ENCODE results near the gene DIPK1B. TPM values are rescaled to one million over a fixed set of nuclear protein-coding genes. Genes with fewer than 3 reads are reported as not detected.

DIPK1B gene
- total RNA-seq, 4 donors from 2014 or later, result 19.4 to 23.6 (median 22.6) TPM

DNA sequence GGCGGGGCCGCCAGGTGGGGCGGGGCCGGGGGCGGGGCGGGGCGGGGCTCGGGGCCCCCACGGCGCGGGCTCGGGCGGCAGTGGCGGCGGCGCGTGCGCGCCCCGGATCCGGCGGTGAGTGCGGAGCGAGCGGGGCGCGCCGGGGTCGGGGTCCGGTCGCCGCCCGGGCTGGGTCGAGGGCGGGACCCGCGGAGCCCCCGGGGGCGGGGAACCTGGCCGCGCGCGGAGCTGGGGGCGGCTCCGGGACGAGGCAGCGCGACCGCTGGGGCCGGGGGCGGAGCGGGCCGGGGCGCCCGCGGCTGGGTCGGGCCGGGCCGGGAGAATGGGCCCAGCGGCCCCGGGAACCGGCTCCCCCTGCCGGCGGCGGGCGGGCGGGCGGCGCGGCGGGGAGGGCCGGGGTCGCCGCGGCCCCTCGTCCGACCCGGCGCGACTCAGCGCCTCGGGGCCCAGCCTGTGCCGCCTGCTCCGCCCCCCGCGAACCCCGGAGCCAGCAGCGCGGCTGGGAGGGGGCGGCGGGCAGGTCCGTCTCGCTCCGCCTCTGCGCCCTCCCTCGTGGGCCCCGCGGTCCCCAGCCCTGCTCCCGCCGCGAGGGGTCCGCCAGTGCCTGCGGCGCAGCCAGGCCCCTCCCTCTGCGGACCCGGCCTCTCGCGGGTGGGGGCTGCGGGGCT is 46.5 kb upstream of the DIPK1B start:
- TF ChIP-seq, protein P1, sequence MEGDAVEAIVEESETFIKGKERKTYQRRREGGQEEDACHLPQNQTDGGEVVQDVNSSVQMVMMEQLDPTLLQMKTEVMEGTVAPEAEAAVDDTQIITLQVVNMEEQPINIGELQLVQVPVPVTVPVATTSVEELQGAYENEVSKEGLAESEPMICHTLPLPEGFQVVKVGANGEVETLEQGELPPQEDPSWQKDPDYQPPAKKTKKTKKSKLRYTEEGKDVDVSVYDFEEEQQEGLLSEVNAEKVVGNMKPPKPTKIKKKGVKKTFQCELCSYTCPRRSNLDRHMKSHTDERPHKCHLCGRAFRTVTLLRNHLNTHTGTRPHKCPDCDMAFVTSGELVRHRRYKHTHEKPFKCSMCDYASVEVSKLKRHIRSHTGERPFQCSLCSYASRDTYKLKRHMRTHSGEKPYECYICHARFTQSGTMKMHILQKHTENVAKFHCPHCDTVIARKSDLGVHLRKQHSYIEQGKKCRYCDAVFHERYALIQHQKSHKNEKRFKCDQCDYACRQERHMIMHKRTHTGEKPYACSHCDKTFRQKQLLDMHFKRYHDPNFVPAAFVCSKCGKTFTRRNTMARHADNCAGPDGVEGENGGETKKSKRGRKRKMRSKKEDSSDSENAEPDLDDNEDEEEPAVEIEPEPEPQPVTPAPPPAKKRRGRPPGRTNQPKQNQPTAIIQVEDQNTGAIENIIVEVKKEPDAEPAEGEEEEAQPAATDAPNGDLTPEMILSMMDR (IDR thresholded peaks at IDR 0.05), result peak in 2 of 6 experiments; percentile 5 to 29
- no peak for TF ChIP-seq POLR2A (IDR thresholded peaks at IDR 0.05)
- no peak for DNase-seq
- Histone ChIP-seq H3K4me1 (peaks cover 0 to 14% of the 10 kb centered on the region in 2 donors), H3K36me3 (peaks cover 11 to 18% of the 10 kb centered on the region in 2 donors), H3K27me3 (no peaks in the 10 kb centered on the region), H3K27ac (no peak overlapping the region), H3K9me3 (no peaks in the 10 kb centered on the region), H3K4me3 (replicated peaks in 1 of 3) (peak overlapping the region in 1 of 3 donors; percentile 47)
- intact Hi-C loops (cut with DNase I), result no loop called here
- WGBS, 2 donors, result no CpG with 5 or more reads among the region's 109 CpGs

DNA sequence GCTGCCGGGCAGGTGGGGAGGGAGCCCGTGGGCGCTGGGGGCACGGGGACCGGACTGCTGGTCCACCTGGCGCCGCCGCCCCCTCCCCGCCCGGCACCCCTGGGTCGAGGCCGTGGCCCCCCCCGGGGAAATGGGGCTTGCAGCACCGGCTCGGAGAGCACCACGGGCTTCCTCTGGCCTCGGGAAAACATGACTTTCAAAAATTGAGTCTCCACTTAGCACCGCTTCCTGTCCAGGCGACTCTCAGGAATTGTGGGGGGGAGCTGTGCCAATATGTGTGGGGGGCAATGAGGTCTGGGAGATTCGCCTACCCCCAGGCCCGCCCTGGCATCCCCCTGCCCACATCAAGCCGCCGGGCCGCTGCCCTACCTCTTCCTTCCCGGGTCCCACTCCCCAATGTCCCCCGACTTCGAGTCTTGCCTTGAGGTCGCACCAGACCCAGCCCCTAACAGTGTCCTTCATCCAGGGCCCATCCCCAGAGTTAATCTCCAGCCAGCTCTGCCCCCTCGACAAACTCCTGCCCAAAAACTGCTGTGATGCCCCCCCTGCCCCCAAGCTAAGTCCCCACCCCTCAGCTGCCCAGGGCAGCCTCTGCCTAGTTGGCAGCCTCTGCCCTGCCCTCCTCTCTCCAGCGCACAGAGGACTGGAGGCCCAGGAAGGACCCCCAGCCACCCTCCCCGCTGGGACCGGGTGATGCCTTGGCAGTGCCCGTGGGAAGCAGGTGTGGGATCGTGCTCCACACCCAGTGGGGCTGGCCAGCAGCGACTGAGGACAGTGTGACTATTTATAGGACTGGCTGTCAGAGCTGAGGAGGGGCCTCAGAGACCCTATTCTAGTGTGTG is 45.8 kb upstream of the DIPK1B start:
- Histone ChIP-seq H3K4me1 (peaks cover 0 to 14% of the 10 kb centered on the region in 2 donors), H3K27me3 (no peaks in the 10 kb centered on the region), H3K27ac (peak overlapping the region in 1 of 3 donors; percentile 17), H3K9me3 (no peaks in the 10 kb centered on the region), H3K36me3 (peaks cover 11 to 18% of the 10 kb centered on the region in 2 donors), H3K4me3 (replicated peaks in 1 of 3) (peak overlapping the region in 1 of 3 donors; percentile 47)
- intact Hi-C loops (cut with DNase I), result no loop called here
- DNase-seq, result no peak
- 43 to 47% methylated on average over 11 to 18 of the region's 35 CpGs for WGBS, 2 donors
- TF ChIP-seq, protein P1 (IDR thresholded peaks at IDR 0.05), result no peak
- no peak for TF ChIP-seq POLR2A (IDR thresholded peaks at IDR 0.05)

DNA sequence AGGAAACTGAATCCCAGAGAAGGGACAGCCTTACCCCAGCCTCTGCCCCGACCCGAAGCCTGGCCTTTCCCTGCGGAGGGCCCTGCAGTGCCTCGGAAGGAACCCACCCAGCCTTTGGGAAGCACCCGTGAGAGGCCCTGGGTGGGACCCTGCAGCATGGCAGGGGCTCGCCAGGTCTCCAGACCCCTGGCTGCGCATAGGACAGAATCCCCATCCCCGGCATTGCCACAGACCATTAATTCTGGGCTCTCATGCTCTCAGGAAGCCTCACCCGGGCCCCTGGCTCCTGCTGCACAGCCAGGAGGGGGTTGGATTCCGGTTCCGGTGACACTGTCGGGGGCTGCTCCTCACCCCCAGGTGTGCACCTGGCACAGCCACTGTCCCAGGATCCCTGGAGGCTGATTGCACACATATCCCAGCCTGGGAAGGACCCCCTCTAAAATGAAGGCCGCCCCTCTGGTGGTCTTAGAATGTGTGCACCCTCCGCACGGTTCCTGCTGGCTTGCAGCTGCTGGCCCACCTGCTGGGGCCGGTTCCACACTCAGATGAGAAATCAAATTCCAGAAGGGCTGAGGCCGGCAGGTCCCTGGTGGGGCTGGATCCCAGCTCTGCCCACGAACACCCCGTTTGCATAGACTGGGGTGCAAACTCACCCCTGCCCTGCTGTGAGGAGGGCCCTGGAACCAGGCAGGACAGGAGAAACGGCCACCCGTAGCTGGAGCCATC is 45.0 kb upstream of the DIPK1B start:
- peaks cover 0 to 14% of the 10 kb centered on the region in 2 donors for H3K4me1 ChIP-seq
- no peak overlapping the region for H3K27ac ChIP-seq
- H3K4me3 ChIP-seq (replicated peaks in 1 of 3), result peak overlapping the region in 1 of 3 donors; percentile 47
- WGBS, 2 donors, result 40 to 82% methylated on average over 1 to 10 of the region's 21 CpGs
- H3K27me3 ChIP-seq, result no peaks in the 10 kb centered on the region
- H3K9me3 ChIP-seq, result no peaks in the 10 kb centered on the region
- TF ChIP-seq, protein P1 (IDR thresholded peaks at IDR 0.05), result no peak
- no peak for TF ChIP-seq POLR2A (IDR thresholded peaks at IDR 0.05)
- intact Hi-C loops (cut with DNase I), result no loop called here
- peaks cover 11 to 18% of the 10 kb centered on the region in 2 donors for H3K36me3 ChIP-seq
- no peak for DNase-seq

DNA sequence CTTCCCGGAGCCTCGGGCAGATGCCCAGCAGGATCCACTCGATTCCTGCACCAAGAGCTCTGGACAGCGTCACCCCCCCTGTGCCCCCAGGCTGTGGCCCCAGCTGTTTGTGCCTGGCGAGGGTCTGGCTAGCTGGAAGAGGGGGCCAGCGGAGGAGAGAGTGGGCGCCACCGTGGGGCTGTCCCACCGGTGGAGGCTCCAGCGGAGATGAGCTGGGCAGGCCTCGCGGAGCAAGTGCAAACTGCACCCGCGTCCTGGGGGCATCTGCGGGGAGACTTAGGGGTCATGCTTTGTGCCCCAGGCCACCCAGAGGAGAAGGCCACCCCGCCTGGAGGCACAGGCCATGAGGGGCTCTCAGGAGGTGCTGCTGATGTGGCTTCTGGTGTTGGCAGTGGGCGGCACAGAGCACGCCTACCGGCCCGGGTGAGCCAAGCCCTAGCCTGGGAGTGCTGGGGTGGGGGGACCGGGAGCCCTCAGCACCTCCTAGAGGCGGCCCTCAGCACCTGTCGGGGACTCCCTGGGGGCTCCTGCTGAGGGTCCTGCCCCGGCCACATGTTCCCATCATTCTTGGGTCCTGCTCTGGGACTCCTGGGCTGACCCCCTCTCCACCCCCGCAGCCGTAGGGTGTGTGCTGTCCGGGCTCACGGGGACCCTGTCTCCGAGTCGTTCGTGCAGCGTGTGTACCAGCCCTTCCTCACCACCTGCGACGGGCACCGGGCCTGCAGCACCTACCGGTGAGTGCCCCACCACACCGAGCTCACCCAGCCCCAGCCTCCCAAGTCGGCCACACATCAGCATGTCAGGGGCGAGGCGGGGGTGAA is 44.2 kb upstream of the DIPK1B start:
- H3K27ac ChIP-seq, result no peak overlapping the region
- TF ChIP-seq POLR2A (IDR thresholded peaks at IDR 0.05), result no peak
- TF ChIP-seq, protein P1 (IDR thresholded peaks at IDR 0.05), result no peak
- no peaks in the 10 kb centered on the region for H3K9me3 ChIP-seq
- WGBS, 2 donors, result 72 to 79% methylated on average over 19 to 23 of the region's 40 CpGs
- peaks cover 11 to 18% of the 10 kb centered on the region in 2 donors for H3K36me3 ChIP-seq
- intact Hi-C loops (cut with DNase I), result no loop called here
- no peak for DNase-seq
- peak overlapping the region in 1 of 3 donors; percentile 47 for H3K4me3 ChIP-seq (replicated peaks in 1 of 3)
- peaks cover 0 to 14% of the 10 kb centered on the region in 2 donors for H3K4me1 ChIP-seq
- H3K27me3 ChIP-seq, result no peaks in the 10 kb centered on the region

All from thyroid gland (tissue), 4 donors.